ENCODE measurements around the gene GABRA6.

DNA sequence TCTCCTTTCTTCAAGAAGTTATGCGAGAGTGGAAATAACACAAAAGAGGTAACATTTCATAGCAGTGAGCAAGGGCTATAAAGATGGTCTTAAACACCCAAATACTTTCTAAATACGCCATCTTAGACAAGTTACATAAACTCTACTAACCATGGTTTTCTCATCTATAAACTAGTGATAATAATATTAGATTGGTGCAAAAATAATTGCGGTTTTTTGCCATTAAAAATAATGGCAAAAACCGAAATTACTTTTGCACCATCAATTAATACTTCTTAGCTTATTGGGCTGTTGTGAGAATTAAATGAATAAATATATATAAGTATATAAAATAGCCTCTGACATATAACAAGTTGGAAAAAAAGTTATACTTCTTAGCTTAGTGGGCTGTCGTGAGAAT lies 23.7 kb downstream of the GABRA6 start:
- TF ChIP-seq TAF1 (IDR thresholded peaks at IDR 0.05; ENCODE audit: borderline replicate concordance, low read depth, low read length) (no peak), POLR2A (IDR thresholded peaks at IDR 0.05; ENCODE audit: low read depth, low read length) (no peak), POLR2AphosphoS5 (IDR thresholded peaks at IDR 0.05; ENCODE audit: low read depth, low read length) (no peak)
